ENCODE data around the gene HNRNPA2B1.

HNRNPA2B1 gene

DNA sequence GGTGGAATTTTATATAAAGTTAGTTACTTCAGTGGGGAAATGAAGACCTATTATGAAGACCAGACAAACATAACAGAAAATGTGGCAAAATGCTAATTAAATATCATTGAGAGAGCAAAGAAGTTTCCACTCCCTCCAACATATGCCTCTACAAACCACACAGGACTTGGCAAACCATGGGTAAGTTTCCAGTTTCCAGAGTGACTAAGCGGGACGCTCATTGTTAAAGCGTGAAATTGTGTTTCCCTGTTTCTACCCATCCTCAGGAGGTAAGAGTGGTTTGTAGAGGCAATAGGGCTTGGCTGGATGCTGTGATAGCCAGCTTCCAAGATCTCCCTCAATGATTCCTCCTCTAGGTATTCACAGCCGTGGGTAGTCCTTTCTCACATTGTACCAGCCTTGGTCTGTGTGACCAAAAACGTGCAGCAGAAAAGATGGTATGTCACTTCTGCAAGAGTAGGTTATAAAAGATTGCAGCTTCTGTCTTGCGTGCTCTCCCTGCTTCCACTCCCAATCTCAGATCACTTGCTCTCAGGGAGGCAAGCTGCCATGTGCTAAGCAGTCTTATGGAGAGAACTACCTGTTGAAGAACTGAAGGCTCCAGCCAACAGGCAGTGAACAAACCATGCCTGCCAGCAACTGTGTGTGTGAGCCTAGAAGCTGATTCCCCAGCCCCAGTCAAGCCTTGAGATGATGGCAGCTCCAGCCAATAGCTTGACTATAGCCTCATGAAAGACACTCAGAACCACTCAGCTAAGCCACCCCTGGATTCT, 36.7 kb upstream of the HNRNPA2B1 start:
- POLR2A ChIA-PET, result interaction anchor here (0.8 to 1.2 kb wide), 2 partner anchors 10 to 37 kb away, joined by 3 to 4 read pairs; no protein-coding TSS in a partner anchor
- CTCF ChIA-PET, result no interaction called here
- TF ChIP-seq FOXA1 (IDR thresholded peaks at IDR 0.05), result no peak
- TF ChIP-seq HDGF (IDR thresholded peaks at IDR 0.05; ENCODE audit: borderline replicate concordance), result no peak
- TF ChIP-seq, protein P1, sequence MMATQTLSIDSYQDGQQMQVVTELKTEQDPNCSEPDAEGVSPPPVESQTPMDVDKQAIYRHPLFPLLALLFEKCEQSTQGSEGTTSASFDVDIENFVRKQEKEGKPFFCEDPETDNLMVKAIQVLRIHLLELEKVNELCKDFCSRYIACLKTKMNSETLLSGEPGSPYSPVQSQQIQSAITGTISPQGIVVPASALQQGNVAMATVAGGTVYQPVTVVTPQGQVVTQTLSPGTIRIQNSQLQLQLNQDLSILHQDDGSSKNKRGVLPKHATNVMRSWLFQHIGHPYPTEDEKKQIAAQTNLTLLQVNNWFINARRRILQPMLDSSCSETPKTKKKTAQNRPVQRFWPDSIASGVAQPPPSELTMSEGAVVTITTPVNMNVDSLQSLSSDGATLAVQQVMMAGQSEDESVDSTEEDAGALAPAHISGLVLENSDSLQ (IDR thresholded peaks at IDR 0.05), result no peak
- TF ChIP-seq BHLHE40 (IDR thresholded peaks at IDR 0.05; ENCODE audit: borderline replicate concordance), result no peak
- TF ChIP-seq FOXK2 (IDR thresholded peaks at IDR 0.05), result no peak
- no peak for TF ChIP-seq SUZ12 (IDR thresholded peaks at IDR 0.05)
- TF ChIP-seq ARNT (IDR thresholded peaks at IDR 0.05), result no peak
- no peak for TF ChIP-seq SP1 (IDR thresholded peaks at IDR 0.05)
- no peak for TF ChIP-seq FOXM1 (IDR thresholded peaks at IDR 0.05; ENCODE audit: borderline replicate concordance)
- no peak for TF ChIP-seq LEF1 (IDR thresholded peaks at IDR 0.05; ENCODE audit: borderline replicate concordance)
- no peak for TF ChIP-seq CTBP1 (IDR thresholded peaks at IDR 0.05; ENCODE audit: borderline replicate concordance)
- no peak for TF ChIP-seq L3MBTL2 (conservative IDR thresholded peaks at IDR 0.05)
- TF ChIP-seq ELF4 (IDR thresholded peaks at IDR 0.05), result no peak
- no peak for TF ChIP-seq ZNF384 (IDR thresholded peaks at IDR 0.05)
- no peak for TF ChIP-seq TARDBP (IDR thresholded peaks at IDR 0.05)
- TF ChIP-seq NFRKB (IDR thresholded peaks at IDR 0.05), result no peak
- DNase-seq (ENCODE audit: extremely low spot score), result no peak

DNA sequence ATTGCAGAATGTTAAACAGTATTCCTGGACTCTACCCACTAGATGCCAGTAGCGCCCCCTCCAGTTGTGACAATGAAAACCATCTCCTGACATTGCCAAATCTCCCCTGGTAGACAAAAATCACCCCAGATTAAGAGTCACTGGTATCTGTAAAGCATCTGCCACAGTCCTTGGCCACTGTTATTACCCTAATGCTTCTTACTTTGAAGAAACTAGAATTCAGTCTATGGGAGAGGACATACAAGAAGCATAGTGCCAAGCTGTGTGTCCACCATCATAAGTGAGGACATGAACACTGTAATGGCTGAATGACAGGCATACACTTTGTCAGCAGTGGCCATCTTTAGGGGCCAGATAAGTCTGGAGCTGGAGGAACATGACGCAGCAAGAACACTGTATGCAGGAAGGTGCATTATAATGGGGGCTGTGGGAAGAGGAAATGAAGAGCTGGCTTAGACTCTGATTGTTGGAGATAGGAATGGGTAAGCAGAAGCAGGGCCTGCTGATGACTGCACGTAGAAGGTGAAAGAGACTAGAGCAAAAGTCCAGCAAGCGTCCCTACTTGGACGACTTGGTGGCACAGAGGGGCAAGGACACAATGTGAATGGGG, 33.5 kb upstream of the HNRNPA2B1 start:
- ChIA-PET POLR2A (no interaction called here), CTCF (interaction anchor here (0.8 kb wide), 1 partner anchor 506 kb away, joined by 3 read pairs; no protein-coding TSS in a partner anchor)
- no peak for TF ChIP-seq ARNT (IDR thresholded peaks at IDR 0.05)
- no peak for TF ChIP-seq CTBP1 (IDR thresholded peaks at IDR 0.05; ENCODE audit: borderline replicate concordance)
- no peak for DNase-seq (ENCODE audit: extremely low spot score)

DNA sequence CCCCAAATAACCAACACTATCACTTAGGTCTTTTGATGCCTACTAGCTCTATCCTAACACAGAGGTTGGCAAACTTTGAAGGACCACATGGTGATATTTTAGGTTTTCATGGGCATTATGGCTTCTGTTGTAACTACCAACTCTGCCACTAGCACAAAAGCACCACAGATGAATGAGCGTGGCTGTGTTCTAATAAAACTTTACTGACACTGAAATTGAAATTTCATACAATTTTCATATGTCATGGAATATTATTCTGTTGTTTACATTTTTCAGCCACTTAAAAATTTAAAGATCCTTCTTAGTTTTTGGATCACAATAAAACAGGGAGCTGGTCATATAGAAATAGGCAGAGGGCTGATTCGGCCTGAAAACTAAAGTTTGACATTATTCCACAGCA, 27.4 kb upstream of the HNRNPA2B1 start:
- TF ChIP-seq ARNT (IDR thresholded peaks at IDR 0.05) (no peak), L3MBTL2 (conservative IDR thresholded peaks at IDR 0.05) (no peak), FOXA1 (IDR thresholded peaks at IDR 0.05) (no peak), ELF4 (IDR thresholded peaks at IDR 0.05) (no peak), CTBP1 (IDR thresholded peaks at IDR 0.05; ENCODE audit: borderline replicate concordance) (no peak), FOXK2 (IDR thresholded peaks at IDR 0.05) (no peak)
- TF ChIP-seq, protein P1 (IDR thresholded peaks at IDR 0.05), result no peak
- ChIA-PET POLR2A (no interaction called here), CTCF (no interaction called here)
- DNase-seq (ENCODE audit: extremely low spot score), result no peak

DNA sequence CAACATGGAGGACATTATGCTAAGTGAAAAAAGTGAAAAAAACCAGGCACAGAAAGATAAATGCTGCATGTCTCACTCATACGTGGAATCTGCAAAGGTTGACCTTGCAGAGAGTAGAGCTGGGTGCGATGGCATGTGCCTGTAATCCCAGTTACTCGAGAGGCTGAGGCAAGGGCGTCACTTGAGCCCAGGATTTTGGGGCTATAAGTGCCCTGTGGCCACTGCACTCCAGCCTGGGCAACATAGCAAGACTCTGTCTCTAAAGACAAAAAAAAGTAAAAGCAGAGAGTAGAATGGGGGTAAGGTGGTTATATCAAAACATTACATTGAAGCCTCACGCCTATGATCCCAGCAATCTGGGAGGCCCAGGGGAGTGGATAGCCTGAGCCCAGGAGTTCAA, 23.8 kb upstream of the HNRNPA2B1 start:
- no peak for TF ChIP-seq FOXA1 (IDR thresholded peaks at IDR 0.05)
- no peak for TF ChIP-seq CTBP1 (IDR thresholded peaks at IDR 0.05; ENCODE audit: borderline replicate concordance)
- TF ChIP-seq, protein P1 (IDR thresholded peaks at IDR 0.05), result no peak
- TF ChIP-seq SP1 (IDR thresholded peaks at IDR 0.05), result no peak
- POLR2A ChIA-PET, result interaction anchor here (1.9 kb wide), 1 partner anchor 24 kb away, joined by 6 read pairs; the partner anchor contains the start of genes CBX3 and HNRNPA2B1
- DNase-seq (ENCODE audit: extremely low spot score), result no peak
- CTCF ChIA-PET, result no interaction called here

DNA sequence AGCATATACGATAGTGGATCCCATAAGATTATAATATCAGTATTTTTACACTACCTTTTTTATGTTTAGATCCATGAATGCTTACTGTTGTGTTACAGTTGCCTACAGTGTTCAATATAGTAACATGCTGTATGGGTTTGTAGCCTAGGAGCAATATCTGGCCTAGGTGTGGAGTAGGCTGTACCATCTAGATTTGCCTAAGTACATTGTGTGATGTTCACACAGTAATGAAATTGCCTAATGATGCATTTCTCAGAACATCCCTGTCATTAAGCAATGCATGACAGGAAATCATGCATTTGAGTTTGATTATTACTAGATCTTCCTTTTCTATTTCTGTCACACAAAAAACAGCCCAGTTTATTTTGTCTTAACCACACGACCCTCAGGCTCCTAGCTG, 15.5 kb upstream of the HNRNPA2B1 start:
- ChIA-PET CTCF (no interaction called here), POLR2A (no interaction called here)
- no peak for TF ChIP-seq TARDBP (IDR thresholded peaks at IDR 0.05)
- TF ChIP-seq L3MBTL2 (conservative IDR thresholded peaks at IDR 0.05), result no peak
- no peak for TF ChIP-seq LEF1 (IDR thresholded peaks at IDR 0.05; ENCODE audit: borderline replicate concordance)
- TF ChIP-seq ZNF384 (IDR thresholded peaks at IDR 0.05), result no peak
- DNase-seq (ENCODE audit: extremely low spot score), result no peak

DNA sequence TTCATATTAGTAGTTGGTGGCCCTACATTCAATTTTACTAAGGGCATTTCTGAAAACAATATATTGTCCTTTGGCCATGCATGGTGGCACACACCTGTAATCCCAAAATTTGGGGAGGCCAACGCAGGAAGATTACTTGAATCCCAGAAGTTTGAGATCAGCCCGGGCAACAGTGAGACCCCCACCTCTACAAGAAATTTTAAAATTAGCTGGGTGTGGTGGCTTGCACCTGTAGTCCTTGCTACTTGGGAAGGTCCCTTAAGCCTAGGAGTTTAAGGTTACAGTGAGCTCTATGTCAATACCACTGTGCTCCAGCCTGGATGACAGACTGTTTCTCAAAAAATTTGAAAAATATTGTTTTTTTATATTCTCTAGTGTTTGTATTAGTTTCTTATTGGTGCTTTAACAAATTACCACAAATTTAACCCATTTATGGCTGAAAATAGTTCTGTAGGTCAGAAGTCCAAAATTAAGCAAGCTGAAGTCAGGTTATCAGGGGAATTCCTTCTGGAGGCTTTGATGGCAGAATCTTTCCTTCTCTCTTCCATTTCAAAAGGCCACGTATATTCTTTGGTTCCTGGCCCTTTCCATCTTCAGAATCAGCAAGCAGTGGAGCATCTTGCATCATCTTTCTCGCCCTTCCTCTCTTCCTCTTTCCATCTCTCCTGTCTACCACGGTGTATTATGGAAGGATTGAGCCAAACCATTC, 13.4 kb upstream of the HNRNPA2B1 start:
- POLR2A ChIA-PET, result interaction anchor here (1.1 kb wide), 1 partner anchor 15 kb away, joined by 4 read pairs; no protein-coding TSS in a partner anchor
- TF ChIP-seq, protein P1 (IDR thresholded peaks at IDR 0.05), result no peak
- TF ChIP-seq SUZ12 (IDR thresholded peaks at IDR 0.05), result no peak
- CTCF ChIA-PET, result no interaction called here
- DNase-seq (ENCODE audit: extremely low spot score), result no peak

Measured in HEK293T (cell line).